Lower leg skin (tissue), 4 donors: ENCODE results near the gene CMIP. TPM values are rescaled to one million over a fixed set of nuclear protein-coding genes. Genes with fewer than 3 reads are reported as not detected.

Experiments used
- DNase-seq, 2 donors: peaks; one replicate each; pipeline ENCODE4 v3.0.0-alpha.2; 2019; ENCODE audit warnings: low spot score in 2 of 2
- H3K4me3 ChIP-seq: fragments of 200-600 bp; sonication (generic); 2 replicates; pipeline ENCODE4 v1.5.1; 2017; ENCODE audit warnings: mild to moderate bottlenecking, low read depth; ENCODE audit not compliant: poor library complexity, severe bottlenecking
- CTCF ChIP-seq, 3 donors: fragments of 450-650 bp; IDR thresholded peaks; one replicate each; pipeline ENCODE4 v1.5.1; 2016; ENCODE audit warnings: antibody characterized with exemption in 3 of 3, mild to moderate bottlenecking in 3 of 3, moderate library complexity in 2 of 3
- POLR2A ChIP-seq, 2 donors: fragments of 450-650 bp; IDR thresholded peaks; one replicate each; pipeline ENCODE4 v1.6.1; 2016 to 2017; ENCODE audit warnings: antibody characterized with exemption in 2 of 2, mild to moderate bottlenecking in 1 of 2, moderate library complexity in 1 of 2
- WGBS, 2 donors: methylation state at CpG; one replicate each; pipeline ENCODE4 v1.1.5; 2018; 5-methylcytosine and 5-hydroxymethylcytosine counted together
- intact Hi-C: fragments of 100-400 bp; cut with DNase I; formaldehyde crosslinking; loops from one replicate; pipeline ENCODE4 v1.15.0; 2023; ENCODE audit warnings: low total_unique reads
- total RNA-seq, 4 donors: library from RNA; depleted of rRNA; stranded (reverse); fragments of >200 nt; gene quantifications; one replicate each; pipeline ENCODE4 v1.1.0, GENCODE V29; 2016

CMIP gene
- total RNA-seq, 4 donors from 2014 or later = 53.7 to 115 (median 77.4) TPM

GRCh38 chr16:81712681-81713080, 268.1 kb downstream of the CMIP start:
- no peak for DNase-seq
- 69 to 83% methylated on average over 7 of the region's 7 CpGs for WGBS, 2 donors
- no peak for TF ChIP-seq POLR2A (IDR thresholded peaks at IDR 0.05)
- TF ChIP-seq CTCF (IDR thresholded peaks at IDR 0.05) = no peak
- H3K4me3 ChIP-seq = no peak overlapping the region
- intact Hi-C loops = no loop called here

GRCh38 chr16:81713295-81713772, 268.7 kb downstream of the CMIP start:
- WGBS, 2 donors = 86 to 90% methylated on average over 14 to 16 of the region's 16 CpGs
- TF ChIP-seq CTCF (IDR thresholded peaks at IDR 0.05) (no peak), POLR2A (IDR thresholded peaks at IDR 0.05) (no peak)
- intact Hi-C loops = no loop called here
- no peak for DNase-seq
- H3K4me3 ChIP-seq = no peak overlapping the region

GRCh38 chr16:81713796-81714195, 269.2 kb downstream of the CMIP start:
- intact Hi-C loops = no loop called here
- DNase-seq = no peak
- TF ChIP-seq CTCF (IDR thresholded peaks at IDR 0.05) (no peak), POLR2A (IDR thresholded peaks at IDR 0.05) (no peak)
- 92 to 93% methylated on average over 11 of the region's 11 CpGs for WGBS, 2 donors
- H3K4me3 ChIP-seq = no peak overlapping the region

GRCh38 chr16:81714583-81714982, 270.0 kb downstream of the CMIP start:
- TF ChIP-seq POLR2A (IDR thresholded peaks at IDR 0.05) (no peak), CTCF (IDR thresholded peaks at IDR 0.05) (no peak)
- intact Hi-C loops = no loop called here
- 94% methylated on average over 7 of the region's 7 CpGs for WGBS, 2 donors
- no peak overlapping the region for H3K4me3 ChIP-seq
- no peak for DNase-seq

- TF ChIP-seq CTCF (IDR thresholded peaks at IDR 0.05) (no peak), POLR2A (IDR thresholded peaks at IDR 0.05) (no peak)
- WGBS, 2 donors = 62 to 65% methylated on average over 11 of the region's 11 CpGs
- intact Hi-C loops = no loop called here
- DNase-seq = no peak
- no peak overlapping the region for H3K4me3 ChIP-seq
Observed at GRCh38 chr16:81715358-81716196, 271.0 kb downstream of the CMIP start.
